WTC11 (cell line): ENCODE data around the gene BOLL. TPM values are rescaled to one million over a fixed set of nuclear protein-coding genes. Genes with fewer than 3 reads are reported as not detected.

ENCODE experiments used
- ATAC-seq: fragments of 200-7000 bp; cut with Tn5 transposase; 2 replicates; pipeline ENCODE4 v1.10.0; 2021; ENCODE audit warnings: mild to moderate bottlenecking, moderate library complexity
- CTCF ChIA-PET: fragments of 300-600 bp; sonication (Branson Sonifier 250); formaldehyde crosslinking; loops from one replicate; lab custom pipeline; 2021; ENCODE audit warnings: antibody characterized with exemption; lab: Charles Lee
- POLR2A ChIA-PET: fragments of 350-600 bp; sonication (Branson Sonifier 250); formaldehyde crosslinking; loops from one replicate; lab custom pipeline; 2021; ENCODE audit warnings: antibody characterized with exemption; lab: Charles Lee
- DNase-seq: peaks from one replicate; pipeline ENCODE4 v3.0.0; 2021; ENCODE audit warnings: low spot score
- H3K27ac Mint-ChIP-seq: 2 replicates; pipeline ENCODE4 v1.8.0; 2021; ENCODE audit warnings: mixed read lengths
- H3K27me3 Mint-ChIP-seq: 2 replicates; pipeline ENCODE4 v1.8.0; 2021; ENCODE audit warnings: low read depth, mild to moderate bottlenecking, moderate library complexity, mixed read lengths
- H3K36me3 Mint-ChIP-seq: 2 replicates; pipeline ENCODE4 v1.8.0; 2021; ENCODE audit warnings: mixed read lengths
- H3K4me1 Mint-ChIP-seq: 2 replicates; pipeline ENCODE4 v1.8.0; 2022; ENCODE audit warnings: mixed read lengths
- H3K4me3 Mint-ChIP-seq: 2 replicates; pipeline ENCODE4 v1.8.0; 2021; ENCODE audit warnings: mild to moderate bottlenecking, moderate library complexity, mixed read lengths
- H3K9me3 Mint-ChIP-seq: 2 replicates; pipeline ENCODE4 v1.8.0; 2021; ENCODE audit warnings: mixed read lengths
- EMX1 ChIP-seq: fragments of 250-450 bp; sonication (Bioruptor Pico); IDR thresholded peaks from 2 replicates; pipeline ENCODE4 v1.8.0; 2021; ENCODE audit warnings: mild to moderate bottlenecking
- RELA ChIP-seq: sonication (generic); formaldehyde crosslinking; IDR thresholded peaks from 2 replicates; pipeline ENCODE4 v1.8.1; 2022; ENCODE audit warnings: missing genetic modification reagents, mild to moderate bottlenecking, borderline replicate concordance
- SMAD4 ChIP-seq: sonication (generic); formaldehyde crosslinking; IDR thresholded peaks from 2 replicates; pipeline ENCODE4 v1.8.0; 2022; ENCODE audit warnings: mild to moderate bottlenecking, missing genetic modification reagents
- ZBTB21 ChIP-seq: sonication (generic); formaldehyde crosslinking; IDR thresholded peaks from 2 replicates; pipeline ENCODE4 v1.8.1; 2023; ENCODE audit warnings: mild to moderate bottlenecking, missing genetic modification reagents, borderline replicate concordance
- ZNF138 ChIP-seq: sonication (generic); formaldehyde crosslinking; conservative IDR thresholded peaks from 2 replicates; pipeline ENCODE4 v1.8.1; 2022; ENCODE audit warnings: mild to moderate bottlenecking, moderate library complexity, missing genetic modification reagents
- ZNF416 ChIP-seq: fragments of 250-450 bp; sonication (Bioruptor Pico); IDR thresholded peaks from 2 replicates; pipeline ENCODE4 v1.9.0; 2021; ENCODE audit warnings: mild to moderate bottlenecking, inconsistent platforms
- total RNA-seq: library from RNA; stranded (reverse); gene quantifications from 3 replicates; pipeline ENCODE4 v1.2.3, GENCODE V29; 2021
- TF ChIP-seq, protein P1 (sequence below): sonication (generic); formaldehyde crosslinking; IDR thresholded peaks from 2 replicates; pipeline ENCODE4 v1.8.1; 2023; ENCODE audit warnings: mild to moderate bottlenecking, missing genetic modification reagents, moderate library complexity
- TF ChIP-seq, protein P2 (sequence below): sonication (generic); formaldehyde crosslinking; IDR thresholded peaks from 2 replicates; pipeline ENCODE4 v1.8.1; 2022; ENCODE audit warnings: low read depth, missing genetic modification reagents, borderline replicate concordance
- TF ChIP-seq, protein P3 (sequence below): sonication (generic); formaldehyde crosslinking; IDR thresholded peaks from 2 replicates; pipeline ENCODE4 v1.8.1; 2023; ENCODE audit warnings: mild to moderate bottlenecking, missing genetic modification reagents, moderate library complexity
- TF ChIP-seq, protein P4 (sequence below): fragments of 250-450 bp; sonication (Bioruptor Pico); conservative IDR thresholded peaks from 2 replicates; pipeline ENCODE4 v1.9.0; 2021; ENCODE audit warnings: mild to moderate bottlenecking
- TF ChIP-seq, protein P5 (sequence below): fragments of 250-450 bp; sonication (Bioruptor Pico); IDR thresholded peaks from 2 replicates; pipeline ENCODE4 v1.9.0; 2021; ENCODE audit warnings: moderate library complexity, mild to moderate bottlenecking, inconsistent platforms, borderline replicate concordance
- TF ChIP-seq, protein P6 (sequence below): fragments of 200-600 bp; IDR thresholded peaks from 2 replicates; pipeline ENCODE4 v1.8.0; 2022; ENCODE audit warnings: antibody characterized with exemption

Gene BOLL
- total RNA-seq, 1 experiment from 2014 or later = 0.13 TPM

DNA sequence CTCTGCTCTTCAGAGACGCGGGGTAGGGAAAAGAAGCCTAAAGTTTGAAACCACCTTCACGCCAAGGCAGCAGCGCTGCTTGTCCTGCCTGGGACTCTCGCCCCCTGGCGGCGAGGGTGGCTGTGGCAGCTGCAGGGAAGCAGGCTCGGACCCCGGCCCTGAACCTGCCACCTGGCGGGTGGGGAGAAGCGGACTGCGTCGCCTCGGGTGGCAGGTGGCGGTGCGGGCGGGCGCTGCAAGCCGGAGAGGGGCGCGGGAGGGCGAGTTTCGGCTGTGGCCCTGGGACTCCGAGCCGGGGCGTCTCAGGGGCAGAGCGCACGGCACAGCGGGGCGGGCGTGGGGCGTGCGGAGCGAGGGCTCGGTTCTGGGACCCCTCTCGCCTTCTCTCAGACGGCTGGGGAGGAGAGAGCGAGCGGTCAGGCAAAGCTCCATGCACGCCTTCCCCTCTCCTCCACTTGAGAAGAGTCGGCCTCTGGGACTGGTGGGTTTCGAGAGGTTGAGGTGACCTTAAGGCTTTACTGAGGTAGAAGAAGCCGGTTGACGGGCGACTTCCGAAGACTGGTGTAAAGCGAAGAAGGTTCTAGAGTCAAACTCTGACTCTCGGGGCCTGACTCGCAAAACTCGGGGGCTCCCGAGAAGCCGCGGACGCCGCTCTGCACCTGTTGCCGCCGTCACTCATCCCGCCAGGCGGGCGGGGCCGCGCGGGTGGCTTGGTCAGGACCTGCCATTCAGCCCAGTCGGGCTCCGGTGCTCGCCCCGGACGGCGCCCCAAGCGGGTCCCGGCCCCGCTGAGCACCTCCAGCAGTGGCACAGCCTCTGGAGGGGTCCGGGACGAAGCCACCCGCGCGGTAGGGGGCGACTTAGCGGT lies 1.1 kb upstream of the BOLL start (continued):
- 0 out of 2 replicates have a peak, but pooled peaks have one; percentile 30 for TF ChIP-seq SMAD4 (CRISPR knock-in tag)

DNA sequence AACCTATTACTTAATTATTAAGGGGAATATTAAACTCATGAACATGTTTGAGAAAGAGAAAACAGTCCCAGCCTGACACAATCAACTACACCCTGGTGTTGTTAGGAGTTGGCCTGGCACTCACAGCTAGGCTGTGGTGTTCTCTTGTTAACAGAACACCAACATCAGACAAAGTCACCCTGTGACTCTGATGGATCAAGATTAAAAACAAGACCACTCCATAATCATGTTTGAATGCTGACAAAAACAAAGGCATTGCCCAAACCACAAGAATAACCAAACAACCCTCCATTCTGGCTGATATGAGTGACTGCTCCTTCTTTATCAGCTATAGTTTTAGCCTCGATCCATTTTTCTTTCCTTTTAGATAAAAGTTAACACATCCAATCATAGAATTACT lies 3.0 kb downstream of the BOLL start:
- POLR2A ChIA-PET = no interaction called here
- no peak overlapping the region for H3K27ac Mint-ChIP-seq

DNA sequence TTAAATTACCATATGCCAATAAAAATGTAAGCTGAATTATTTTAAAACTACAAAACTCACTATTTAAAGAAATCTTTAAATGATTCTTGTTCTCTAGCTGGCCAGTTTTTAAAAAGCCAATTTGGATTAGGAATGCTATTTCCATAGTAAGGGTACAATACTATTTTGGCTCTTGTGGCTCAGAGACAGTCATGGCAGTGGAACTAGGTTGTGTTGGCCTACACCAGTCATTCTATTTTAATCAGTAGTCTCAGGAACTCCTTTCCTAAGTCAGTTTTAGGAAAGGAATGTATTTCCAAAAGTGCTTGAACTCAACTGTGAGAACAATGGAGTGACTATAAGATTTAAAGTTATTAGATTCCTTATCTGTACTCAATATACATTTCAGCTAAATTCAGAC lies 5.9 kb downstream of the BOLL start:
- no peak overlapping the region for H3K27ac Mint-ChIP-seq
- TF ChIP-seq, protein P1, sequence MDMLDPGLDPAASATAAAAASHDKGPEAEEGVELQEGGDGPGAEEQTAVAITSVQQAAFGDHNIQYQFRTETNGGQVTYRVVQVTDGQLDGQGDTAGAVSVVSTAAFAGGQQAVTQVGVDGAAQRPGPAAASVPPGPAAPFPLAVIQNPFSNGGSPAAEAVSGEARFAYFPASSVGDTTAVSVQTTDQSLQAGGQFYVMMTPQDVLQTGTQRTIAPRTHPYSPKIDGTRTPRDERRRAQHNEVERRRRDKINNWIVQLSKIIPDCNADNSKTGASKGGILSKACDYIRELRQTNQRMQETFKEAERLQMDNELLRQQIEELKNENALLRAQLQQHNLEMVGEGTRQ (CRISPR knock-in tag) = no peak
- TF ChIP-seq EMX1 (CRISPR knock-in tag) (no peak), RELA (CRISPR knock-in tag) (no peak), ZBTB21 (no peak), ZNF138 (no peak)
- peaks cover 8% of the 10 kb centered on the region for H3K27me3 Mint-ChIP-seq
- H3K36me3 Mint-ChIP-seq = no peaks in the 10 kb centered on the region
- POLR2A ChIA-PET = no interaction called here
- no peak overlapping the region for H3K4me3 Mint-ChIP-seq
- DNase-seq (no peak), ATAC-seq (no peak)
- H3K4me1 Mint-ChIP-seq = no peaks in the 10 kb centered on the region
- CTCF ChIA-PET = no interaction called here
- no peaks in the 10 kb centered on the region for H3K9me3 Mint-ChIP-seq

More for the DNA sequence above, 3.0 kb downstream of the BOLL start:
- ATAC-seq = no peak
- no peak for DNase-seq
- H3K27me3 Mint-ChIP-seq = peaks cover 35% of the 10 kb centered on the region
- no peaks in the 10 kb centered on the region for H3K9me3 Mint-ChIP-seq
- H3K4me3 Mint-ChIP-seq = no peak overlapping the region
- TF ChIP-seq ZNF416 = no peak
- TF ChIP-seq, protein P2, sequence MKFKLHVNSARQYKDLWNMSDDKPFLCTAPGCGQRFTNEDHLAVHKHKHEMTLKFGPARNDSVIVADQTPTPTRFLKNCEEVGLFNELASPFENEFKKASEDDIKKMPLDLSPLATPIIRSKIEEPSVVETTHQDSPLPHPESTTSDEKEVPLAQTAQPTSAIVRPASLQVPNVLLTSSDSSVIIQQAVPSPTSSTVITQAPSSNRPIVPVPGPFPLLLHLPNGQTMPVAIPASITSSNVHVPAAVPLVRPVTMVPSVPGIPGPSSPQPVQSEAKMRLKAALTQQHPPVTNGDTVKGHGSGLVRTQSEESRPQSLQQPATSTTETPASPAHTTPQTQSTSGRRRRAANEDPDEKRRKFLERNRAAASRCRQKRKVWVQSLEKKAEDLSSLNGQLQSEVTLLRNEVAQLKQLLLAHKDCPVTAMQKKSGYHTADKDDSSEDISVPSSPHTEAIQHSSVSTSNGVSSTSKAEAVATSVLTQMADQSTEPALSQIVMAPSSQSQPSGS (CRISPR knock-in tag) = no peak
- TF ChIP-seq, protein P3, sequence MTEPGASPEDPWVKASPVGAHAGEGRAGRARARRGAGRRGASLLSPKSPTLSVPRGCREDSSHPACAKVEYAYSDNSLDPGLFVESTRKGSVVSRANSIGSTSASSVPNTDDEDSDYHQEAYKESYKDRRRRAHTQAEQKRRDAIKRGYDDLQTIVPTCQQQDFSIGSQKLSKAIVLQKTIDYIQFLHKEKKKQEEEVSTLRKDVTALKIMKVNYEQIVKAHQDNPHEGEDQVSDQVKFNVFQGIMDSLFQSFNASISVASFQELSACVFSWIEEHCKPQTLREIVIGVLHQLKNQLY (CRISPR knock-in tag) = no peak
- TF ChIP-seq, protein P4, sequence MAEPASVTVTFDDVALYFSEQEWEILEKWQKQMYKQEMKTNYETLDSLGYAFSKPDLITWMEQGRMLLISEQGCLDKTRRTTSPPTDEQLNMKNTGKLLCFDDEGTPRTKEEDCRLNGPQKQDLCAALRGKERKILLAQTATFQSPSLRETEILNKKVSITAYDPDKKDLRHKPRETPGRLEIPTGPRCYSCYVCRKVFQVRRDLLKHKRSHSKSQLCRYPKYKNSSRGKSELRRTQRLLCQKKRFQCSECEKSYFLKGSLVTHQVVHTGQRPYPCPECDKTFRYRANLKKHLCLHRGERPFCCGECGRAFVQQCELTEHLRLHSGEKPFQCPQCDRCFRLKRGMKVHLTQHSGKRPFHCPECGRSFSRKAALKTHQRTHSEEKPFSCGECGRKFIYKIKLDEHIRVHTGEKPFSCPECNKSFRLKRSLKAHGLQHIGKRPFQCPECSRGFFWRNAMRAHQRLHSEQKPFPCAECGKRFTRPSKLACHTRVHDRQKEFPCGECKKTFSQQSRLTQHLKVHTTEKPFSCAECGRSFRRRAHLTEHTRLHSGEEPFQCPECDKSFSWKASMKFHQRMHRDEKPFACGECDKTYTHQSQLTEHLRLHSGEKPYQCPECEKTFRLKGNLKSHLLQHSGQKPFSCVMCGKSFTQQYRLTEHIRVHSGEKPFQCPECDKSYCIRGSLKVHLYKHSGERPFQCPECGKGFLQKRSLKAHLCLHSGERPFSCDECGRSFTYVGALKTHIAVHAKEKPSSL (CRISPR knock-in tag) = no peak
- TF ChIP-seq, protein P1 (CRISPR knock-in tag) = no peak
- TF ChIP-seq, all 79 proteins: peak for 0
- no peaks in the 10 kb centered on the region; the same call in 1 of the 2 replicates for H3K36me3 Mint-ChIP-seq
- no peaks in the 10 kb centered on the region for H3K4me1 Mint-ChIP-seq
- CTCF ChIA-PET = no interaction called here

DNA sequence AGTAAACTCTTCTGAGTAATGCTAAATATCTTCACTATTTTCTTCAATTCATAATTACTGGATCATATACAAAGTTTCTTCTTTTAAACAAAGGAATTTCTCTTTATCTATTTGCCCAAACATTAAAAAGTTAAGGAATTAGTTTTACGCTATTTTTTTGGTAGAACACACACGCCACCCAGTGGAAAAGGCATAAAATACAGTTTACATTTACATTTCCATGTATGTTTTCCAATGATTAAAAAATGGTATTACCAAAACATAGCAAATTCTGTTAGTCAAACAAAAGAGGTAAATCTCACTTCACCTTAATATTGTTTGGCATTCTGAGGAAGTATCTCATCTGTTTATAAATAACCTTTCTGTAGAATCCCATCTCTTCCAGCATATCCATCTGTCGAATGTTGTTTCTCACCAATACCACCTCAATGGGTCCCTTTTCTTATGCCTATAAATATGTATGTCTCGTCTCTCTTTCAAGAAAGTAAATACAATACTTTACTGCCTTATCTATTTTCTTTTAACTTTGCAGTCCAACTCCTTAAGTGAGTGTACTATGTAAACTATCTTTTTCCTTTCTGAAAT lies 7.2 kb downstream of the BOLL start:
- DNase-seq = no peak
- no peaks in the 10 kb centered on the region for H3K27me3 Mint-ChIP-seq
- no peak overlapping the region for H3K4me3 Mint-ChIP-seq
- ChIA-PET CTCF (interaction anchor here (0.6 to 1.2 kb wide), 3 partner anchors 182 to 396 kb away, joined by 3 to 8 read pairs (median 5); no protein-coding TSS in a partner anchor), POLR2A (no interaction called here)
- no peaks in the 10 kb centered on the region for H3K9me3 Mint-ChIP-seq
- ATAC-seq = no peak
- H3K4me1 Mint-ChIP-seq = no peaks in the 10 kb centered on the region
- H3K36me3 Mint-ChIP-seq = no peaks in the 10 kb centered on the region
- no peak overlapping the region for H3K27ac Mint-ChIP-seq
- TF ChIP-seq, protein P5, sequence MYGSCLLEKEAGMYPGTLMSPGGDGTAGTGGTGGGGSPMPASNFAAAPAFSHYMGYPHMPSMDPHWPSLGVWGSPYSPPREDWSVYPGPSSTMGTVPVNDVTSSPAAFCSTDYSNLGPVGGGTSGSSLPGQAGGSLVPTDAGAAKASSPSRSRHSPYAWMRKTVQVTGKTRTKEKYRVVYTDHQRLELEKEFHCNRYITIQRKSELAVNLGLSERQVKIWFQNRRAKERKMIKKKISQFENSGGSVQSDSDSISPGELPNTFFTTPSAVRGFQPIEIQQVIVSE (CRISPR knock-in tag) = no peak
- TF ChIP-seq, protein P6, sequence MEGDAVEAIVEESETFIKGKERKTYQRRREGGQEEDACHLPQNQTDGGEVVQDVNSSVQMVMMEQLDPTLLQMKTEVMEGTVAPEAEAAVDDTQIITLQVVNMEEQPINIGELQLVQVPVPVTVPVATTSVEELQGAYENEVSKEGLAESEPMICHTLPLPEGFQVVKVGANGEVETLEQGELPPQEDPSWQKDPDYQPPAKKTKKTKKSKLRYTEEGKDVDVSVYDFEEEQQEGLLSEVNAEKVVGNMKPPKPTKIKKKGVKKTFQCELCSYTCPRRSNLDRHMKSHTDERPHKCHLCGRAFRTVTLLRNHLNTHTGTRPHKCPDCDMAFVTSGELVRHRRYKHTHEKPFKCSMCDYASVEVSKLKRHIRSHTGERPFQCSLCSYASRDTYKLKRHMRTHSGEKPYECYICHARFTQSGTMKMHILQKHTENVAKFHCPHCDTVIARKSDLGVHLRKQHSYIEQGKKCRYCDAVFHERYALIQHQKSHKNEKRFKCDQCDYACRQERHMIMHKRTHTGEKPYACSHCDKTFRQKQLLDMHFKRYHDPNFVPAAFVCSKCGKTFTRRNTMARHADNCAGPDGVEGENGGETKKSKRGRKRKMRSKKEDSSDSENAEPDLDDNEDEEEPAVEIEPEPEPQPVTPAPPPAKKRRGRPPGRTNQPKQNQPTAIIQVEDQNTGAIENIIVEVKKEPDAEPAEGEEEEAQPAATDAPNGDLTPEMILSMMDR = peak; percentile 61; the same call in 1 of the 2 replicates
